Astrocyte of the spinal cord (primary cell): ENCODE measurements around the gene OR4C16.

Source experiments
- DNase-seq: peaks from one replicate; pipeline ENCODE4 v3.0.0; 2011; ENCODE audit warnings: low read depth, low spot score
- H3K4me3 ChIP-seq: 2 replicates; pipeline ENCODE4 v1.5.1; 2011; ENCODE audit warnings: low read depth, mild to moderate bottlenecking, low read length, moderate library complexity
- CTCF ChIP-seq: IDR thresholded peaks from 2 replicates; pipeline ENCODE4 v1.5.1; 2012; ENCODE audit warnings: low read depth, mild to moderate bottlenecking, low read length, inconsistent platforms
- in situ Hi-C: cut with HindIII; loops from 2 replicates; pipeline ENCODE4 v1.10.0; 2017; ENCODE audit warnings: low sequenced_read_pairs

OR4C16 gene

DNA sequence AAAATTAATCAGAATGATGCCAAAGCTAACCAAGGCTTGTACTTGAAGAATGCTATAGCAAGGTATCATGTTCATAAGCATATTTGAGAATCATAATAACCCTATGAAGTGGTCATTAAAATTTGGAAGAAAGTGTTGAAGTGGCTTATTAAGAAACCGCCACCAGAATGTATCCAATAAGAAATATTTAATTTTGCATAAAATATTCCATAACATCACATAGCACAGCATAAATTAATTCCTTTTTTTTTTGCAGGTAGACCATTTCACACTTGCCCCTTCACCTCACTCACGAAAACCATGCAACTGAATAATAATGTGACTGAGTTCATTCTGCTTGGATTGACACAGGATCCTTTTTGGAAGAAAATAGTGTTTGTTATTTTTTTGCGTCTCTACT, at the start of gene OR4C16:
TSS of gene OR4C16 (plus strand) at position 301 of the 400 bp plus-strand sequence. CDS start at position 301, 0 bp downstream.
- H3K4me3 ChIP-seq = no peak within 1 kb of the TSS
- DNase-seq = no peak
- in situ Hi-C loops = no loop called here
- TF ChIP-seq CTCF = no peak

- no peak for TF ChIP-seq CTCF
- no peak for DNase-seq
- in situ Hi-C loops = no loop called here
- no peak within 1 kb of the TSS for H3K4me3 ChIP-seq
Observed at GRCh38 chr11:55554169-55554568, 17.8 kb upstream of the OR4C16 start, which contains the start of gene OR4C15. TSS of gene OR4C15 (plus strand) at chr11:55554469. CDS start at chr11:55554469, 0 bp downstream.

DNA sequence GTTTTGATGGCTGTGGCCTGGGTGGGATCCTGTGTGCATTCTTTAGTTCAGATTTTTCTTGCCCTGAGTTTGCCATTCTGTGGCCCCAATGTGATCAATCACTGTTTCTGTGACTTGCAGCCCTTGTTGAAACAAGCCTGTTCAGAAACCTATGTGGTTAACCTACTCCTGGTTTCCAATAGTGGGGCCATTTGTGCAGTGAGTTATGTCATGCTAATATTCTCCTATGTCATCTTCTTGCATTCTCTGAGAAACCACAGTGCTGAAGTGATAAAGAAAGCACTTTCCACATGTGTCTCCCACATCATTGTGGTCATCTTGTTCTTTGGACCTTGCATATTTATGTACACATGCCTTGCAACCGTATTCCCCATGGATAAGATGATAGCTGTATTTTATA, 620 bp downstream of the OR4C16 start:
- in situ Hi-C loops = no loop called here
- H3K4me3 ChIP-seq = no peak overlapping the region
- TF ChIP-seq CTCF = no peak
- DNase-seq = no peak

GRCh38 chr11:55607545-55607944, 35.6 kb downstream of the OR4C16 start, which contains the start of gene OR4C11:
TSS of gene OR4C11 (minus strand) at chr11:55607645. CDS start at chr11:55604373, 3,272 bp downstream.
- no peak within 1 kb of the TSS for H3K4me3 ChIP-seq
- no peak for DNase-seq
- in situ Hi-C loops = no loop called here
- no peak for TF ChIP-seq CTCF
